ENCODE results near the gene ITPA. TPM values are rescaled to one million over a fixed set of nuclear protein-coding genes. Genes with fewer than 3 reads are reported as not detected.

ITPA gene
- total RNA-seq, 1 experiment from 2014 or later: 59.3 TPM

GRCh38 chr20:3245711-3246110 lies 36.4 kb downstream of the ITPA start:
- Histone ChIP-seq H3K4me1 (replicated peaks) (peaks cover 7% of the 10 kb centered on the region), H3K27ac (no peak overlapping the region), H3K27me3 (replicated peaks) (peaks cover 17% of the 10 kb centered on the region), H3K4me3 (no peak overlapping the region), H3K36me3 (no peaks in the 10 kb centered on the region), H3K9me3 (replicated peaks) (no peaks in the 10 kb centered on the region)
- no peak for DNase-seq (ENCODE audit: low read depth in 1 of 2, low spot score in 2 of 2)

GRCh38 chr20:3246682-3247081 lies 37.4 kb downstream of the ITPA start:
- H3K4me3 ChIP-seq: no peak overlapping the region
- no peak for DNase-seq (ENCODE audit: low read depth in 1 of 2, low spot score in 2 of 2)
- peaks cover 13% of the 10 kb centered on the region for H3K27me3 ChIP-seq (replicated peaks)
- peaks cover 7% of the 10 kb centered on the region for H3K4me1 ChIP-seq (replicated peaks)
- H3K9me3 ChIP-seq (replicated peaks): no peaks in the 10 kb centered on the region
- H3K36me3 ChIP-seq: no peaks in the 10 kb centered on the region
- no peak overlapping the region for H3K27ac ChIP-seq

- H3K4me1 ChIP-seq (replicated peaks): peaks cover 7% of the 10 kb centered on the region
- peaks cover 7% of the 10 kb centered on the region for H3K36me3 ChIP-seq
- peaks cover 13% of the 10 kb centered on the region for H3K27me3 ChIP-seq (replicated peaks)
- no peak overlapping the region for H3K4me3 ChIP-seq
- H3K27ac ChIP-seq: no peak overlapping the region
- H3K9me3 ChIP-seq (replicated peaks): no peaks in the 10 kb centered on the region
- DNase-seq (ENCODE audit: low read depth in 1 of 2, low spot score in 2 of 2): no peak
Measured at GRCh38 chr20:3247638-3248037, 38.3 kb downstream of the ITPA start.

GRCh38 chr20:3248167-3248992 lies 39.1 kb downstream of the ITPA start:
- Histone ChIP-seq H3K36me3 (peaks cover 11% of the 10 kb centered on the region), H3K4me3 (no peak overlapping the region), H3K27ac (no peak overlapping the region), H3K27me3 (replicated peaks) (peaks cover 13% of the 10 kb centered on the region), H3K9me3 (replicated peaks) (no peaks in the 10 kb centered on the region), H3K4me1 (replicated peaks) (peaks cover 7% of the 10 kb centered on the region)
- DNase-seq (ENCODE audit: low read depth in 1 of 2, low spot score in 2 of 2): peak in 1 of 2 experiments; percentile 22

- Histone ChIP-seq H3K36me3 (peaks cover 15% of the 10 kb centered on the region), H3K4me3 (no peak overlapping the region), H3K4me1 (replicated peaks) (peaks cover 7% of the 10 kb centered on the region), H3K9me3 (replicated peaks) (no peaks in the 10 kb centered on the region), H3K27me3 (replicated peaks) (peaks cover 13% of the 10 kb centered on the region), H3K27ac (no peak overlapping the region)
- DNase-seq (ENCODE audit: low read depth in 1 of 2, low spot score in 2 of 2): no peak
Measured at GRCh38 chr20:3248993-3249347, 39.7 kb downstream of the ITPA start.

- H3K36me3 ChIP-seq: peaks cover 23% of the 10 kb centered on the region
Measured at GRCh38 chr20:3250091-3250504, 40.8 kb downstream of the ITPA start.

GRCh38 chr20:3251806-3252205 lies 42.5 kb downstream of the ITPA start:
- Histone ChIP-seq H3K9me3 (replicated peaks) (no peaks in the 10 kb centered on the region), H3K27me3 (replicated peaks) (peaks cover 13% of the 10 kb centered on the region), H3K36me3 (peaks cover 38% of the 10 kb centered on the region), H3K4me1 (replicated peaks) (peaks cover 7% of the 10 kb centered on the region), H3K4me3 (no peak overlapping the region), H3K27ac (no peak overlapping the region)
- no peak for DNase-seq (ENCODE audit: low read depth in 1 of 2, low spot score in 2 of 2)

More at GRCh38 chr20:3250091-3250504, 40.8 kb downstream of the ITPA start:
- no peak for DNase-seq (ENCODE audit: low read depth in 1 of 2, low spot score in 2 of 2)
- Histone ChIP-seq H3K4me1 (replicated peaks) (peaks cover 7% of the 10 kb centered on the region), H3K27me3 (replicated peaks) (peaks cover 13% of the 10 kb centered on the region), H3K9me3 (replicated peaks) (no peaks in the 10 kb centered on the region), H3K4me3 (no peak overlapping the region), H3K27ac (no peak overlapping the region)

GRCh38 chr20:3255728-3256127 lies 46.4 kb downstream of the ITPA start:
- Histone ChIP-seq H3K27me3 (replicated peaks) (no peaks in the 10 kb centered on the region), H3K9me3 (replicated peaks) (no peaks in the 10 kb centered on the region), H3K4me1 (replicated peaks) (no peaks in the 10 kb centered on the region), H3K36me3 (peaks cover 57% of the 10 kb centered on the region), H3K4me3 (no peak overlapping the region), H3K27ac (no peak overlapping the region)
- DNase-seq (ENCODE audit: low read depth in 1 of 2, low spot score in 2 of 2): no peak

- Histone ChIP-seq H3K9me3 (replicated peaks) (no peaks in the 10 kb centered on the region), H3K4me3 (no peak overlapping the region), H3K27me3 (replicated peaks) (no peaks in the 10 kb centered on the region), H3K4me1 (replicated peaks) (peaks cover 5% of the 10 kb centered on the region), H3K27ac (no peak overlapping the region), H3K36me3 (peaks cover 53% of the 10 kb centered on the region)
- DNase-seq (ENCODE audit: low read depth in 1 of 2, low spot score in 2 of 2): no peak
Measured at GRCh38 chr20:3258429-3258828, 49.1 kb downstream of the ITPA start.

GRCh38 chr20:3262566-3262965 lies 53.3 kb downstream of the ITPA start:
- Histone ChIP-seq H3K4me3 (no peak overlapping the region), H3K27ac (no peak overlapping the region), H3K36me3 (peaks cover 33% of the 10 kb centered on the region), H3K9me3 (replicated peaks) (no peaks in the 10 kb centered on the region), H3K4me1 (replicated peaks) (peaks cover 6% of the 10 kb centered on the region), H3K27me3 (replicated peaks) (no peaks in the 10 kb centered on the region)
- DNase-seq (ENCODE audit: low read depth in 1 of 2, low spot score in 2 of 2): no peak

- Histone ChIP-seq H3K4me3 (no peak overlapping the region), H3K27me3 (replicated peaks) (no peaks in the 10 kb centered on the region), H3K27ac (no peak overlapping the region), H3K9me3 (replicated peaks) (no peaks in the 10 kb centered on the region), H3K4me1 (replicated peaks) (no peaks in the 10 kb centered on the region), H3K36me3 (peaks cover 19% of the 10 kb centered on the region)
- no peak for DNase-seq (ENCODE audit: low read depth in 1 of 2, low spot score in 2 of 2)
Measured at GRCh38 chr20:3270051-3270450, 60.8 kb downstream of the ITPA start.

- Histone ChIP-seq H3K27ac (no peak overlapping the region), H3K27me3 (replicated peaks) (no peaks in the 10 kb centered on the region)
Measured at GRCh38 chr20:3273371-3273770, 64.1 kb downstream of the ITPA start.

More at GRCh38 chr20:3273371-3273770, 64.1 kb downstream of the ITPA start:
- no peaks in the 10 kb centered on the region for H3K9me3 ChIP-seq (replicated peaks)
- H3K4me1 ChIP-seq (replicated peaks): no peaks in the 10 kb centered on the region
- peaks cover 46% of the 10 kb centered on the region for H3K36me3 ChIP-seq
- no peak for DNase-seq (ENCODE audit: low read depth in 1 of 2, low spot score in 2 of 2)
- H3K4me3 ChIP-seq: no peak overlapping the region
